H1 (cell line): Measurements from ENCODE around the gene TAF6. TPM values are rescaled to one million over a fixed set of nuclear protein-coding genes. Genes with fewer than 3 reads are reported as not detected.

Experiments used
- CTCF ChIA-PET: fragments of 300-600 bp; sonication (Branson Sonifier 250); formaldehyde crosslinking; loops from one replicate; lab custom pipeline; 2021; ENCODE audit not compliant: partially characterized antibody; lab: Charles Lee
- POLR2A ChIA-PET: fragments of 300-600 bp; sonication (Branson Sonifier 250); formaldehyde crosslinking; loops from one replicate; lab custom pipeline; 2021; ENCODE audit warnings: inconsistent platforms; ENCODE audit not compliant: partially characterized antibody; lab: Charles Lee
- DNase-seq, 2 experiments: peaks; one replicate each; pipeline versions ENCODE4 v3.0.0 to v3.0.0-alpha.2; 2010 to 2022; ENCODE audit warnings: low spot score in 2 of 2, low read depth in 1 of 2, mixed read lengths in 1 of 2
- FAIRE-seq: peaks from 2 replicates; lab custom pipeline; 2011; peaks lifted over from hg19 to GRCh38; lab: Jason Lieb, UNC
- H2AFZ ChIP-seq: 2 replicates; pipeline ENCODE4 v1.8.1; 2012; ENCODE audit warnings: low read length, inconsistent platforms
- H2AK5ac ChIP-seq: 2 replicates; pipeline ENCODE4 v1.6.1; 2013; ENCODE audit warnings: low read depth, low read length
- H2BK120ac ChIP-seq: replicated peaks from 2 replicates; pipeline ENCODE3; 2013; ENCODE audit warnings: low read depth, low read length, inconsistent platforms
- H2BK12ac ChIP-seq: 2 replicates; pipeline ENCODE4 v1.6.1; 2013; ENCODE audit warnings: low read depth, low read length
- H2BK15ac ChIP-seq: 2 replicates; pipeline ENCODE4 v1.6.1; 2013; ENCODE audit warnings: low read length
- H2BK20ac ChIP-seq: 2 replicates; pipeline ENCODE4 v1.6.1; 2013; ENCODE audit warnings: low read length
- H2BK5ac ChIP-seq: 2 replicates; pipeline ENCODE4 v1.6.1; 2013; ENCODE audit warnings: low read depth, low read length
- H3K14ac ChIP-seq: 2 replicates; pipeline ENCODE4 v1.6.1; 2013; ENCODE audit warnings: inconsistent platforms; ENCODE audit not compliant: insufficient read length
- H3K18ac ChIP-seq: 2 replicates; pipeline ENCODE4 v1.6.1; 2013; ENCODE audit warnings: low read length; ENCODE audit errors: extremely low read depth
- H3K23ac ChIP-seq: 2 replicates; pipeline ENCODE4 v1.6.1; 2013; ENCODE audit warnings: inconsistent platforms; ENCODE audit not compliant: insufficient read length
- H3K23me2 ChIP-seq: 2 replicates; pipeline ENCODE4 v1.6.1; 2013; ENCODE audit warnings: low read depth, low read length
- H3K27ac ChIP-seq: 2 replicates; pipeline ENCODE4 v1.6.1; 2011; ENCODE audit warnings: low read depth, low read length, inconsistent platforms
- H3K27me3 ChIP-seq, 4 experiments: replicated peaks in 1 of 4; 1 replicate in 1 of 4; 2 replicates in 3 of 4; pipeline versions ENCODE4 v1.6.1 to v1.8.1; 2011 to 2013; ENCODE audit warnings: low read length in 3 of 4, mild to moderate bottlenecking in 3 of 4, inconsistent platforms in 2 of 4, mixed read lengths in 2 of 4, moderate library complexity in 1 of 4; ENCODE audit not compliant: control insufficient read depth in 3 of 4, insufficient read depth in 3 of 4; ENCODE audit errors: extremely low read depth in 1 of 4
- H3K36me3 ChIP-seq, 4 experiments: 2 replicates each; pipeline versions ENCODE4 v1.6.1 to v1.8.1; 2011 to 2013; ENCODE audit warnings: mild to moderate bottlenecking in 4 of 4, low read length in 3 of 4, moderate library complexity in 2 of 4, control low read depth in 1 of 4, inconsistent platforms in 1 of 4; ENCODE audit not compliant: insufficient read depth in 4 of 4, control insufficient read depth in 2 of 4
- H3K4ac ChIP-seq: replicated peaks from 2 replicates; pipeline ENCODE3; 2013; ENCODE audit warnings: low read length, low read depth, mixed read lengths, inconsistent platforms; ENCODE audit not compliant: insufficient read length
- H3K4me1 ChIP-seq, 4 experiments: replicated peaks in 1 of 4; 1 replicate in 1 of 4; 2 replicates in 3 of 4; pipeline versions ENCODE4 v1.6.1 to v1.8.1; 2011 to 2013; ENCODE audit warnings: low read length in 3 of 4, inconsistent platforms in 2 of 4, mixed read lengths in 1 of 4; ENCODE audit not compliant: insufficient read depth in 4 of 4, control insufficient read depth in 3 of 4
- H3K4me2 ChIP-seq, 2 experiments: 2 replicates each; pipeline versions ENCODE4 v1.6.1 to v1.8.1; 2011 to 2013; ENCODE audit warnings: low read depth in 2 of 2, low read length in 2 of 2, control low read depth in 1 of 2, inconsistent platforms in 1 of 2, mild to moderate bottlenecking in 1 of 2; ENCODE audit not compliant: insufficient read depth in 1 of 2
- H3K4me3 ChIP-seq, 4 experiments: fragments of 200-600, 300-600 bp in 1 of 4; sonication (generic), shearing (Covaris generic), sonication (Bioruptor Twin) in 1 of 4; 2 replicates each; pipeline versions ENCODE4 v1.5.1 to v1.8.1; 2011 to 2016; ENCODE audit warnings: low read length in 4 of 4, low read depth in 3 of 4, control low read depth in 2 of 4, inconsistent platforms in 2 of 4, mild to moderate bottlenecking in 2 of 4, mixed read lengths in 1 of 4, moderate library complexity in 1 of 4; ENCODE audit not compliant: insufficient read depth in 2 of 4; ENCODE audit errors: extremely low read depth in 1 of 4
- H3K56ac ChIP-seq: replicated peaks from 2 replicates; pipeline ENCODE3; 2013; ENCODE audit warnings: low read depth, mild to moderate bottlenecking, mixed read lengths, low read length, inconsistent platforms; ENCODE audit not compliant: insufficient read length
- H3K79me1 ChIP-seq: 2 replicates; pipeline ENCODE4 v1.6.1; 2013; ENCODE audit warnings: low read depth, low read length, control low read depth
- H3K79me2 ChIP-seq, 2 experiments: 2 replicates each; pipeline versions ENCODE4 v1.6.1 to v1.8.1; 2012 to 2013; ENCODE audit warnings: low read length in 2 of 2, mild to moderate bottlenecking in 2 of 2, inconsistent platforms in 1 of 2; ENCODE audit not compliant: insufficient read depth in 2 of 2, control insufficient read depth in 1 of 2
- H3K9ac ChIP-seq, 4 experiments: replicated peaks in 1 of 4; 1 replicate in 1 of 4; 2 replicates in 3 of 4; pipeline versions ENCODE4 v1.6.1 to v1.8.1; 2011 to 2013; ENCODE audit warnings: low read depth in 3 of 4, low read length in 3 of 4, control low read depth in 2 of 4, mild to moderate bottlenecking in 2 of 4, moderate library complexity in 2 of 4, inconsistent platforms in 1 of 4; ENCODE audit errors: extremely low read depth in 1 of 4
- H3K9me3 ChIP-seq, 2 experiments: 2 replicates each; pipeline versions ENCODE4 v1.6.1 to v1.8.1; 2012 to 2013; ENCODE audit warnings: mild to moderate bottlenecking in 2 of 2, moderate library complexity in 2 of 2, control low read depth in 1 of 2, inconsistent platforms in 1 of 2, low read depth in 1 of 2, low read length in 1 of 2, mixed read lengths in 1 of 2; ENCODE audit not compliant: insufficient read depth in 2 of 2
- H4K20me1 ChIP-seq, 2 experiments: replicated peaks in 1 of 2; 2 replicates each; pipeline versions ENCODE3 to v1.8.1; 2011 to 2013; ENCODE audit warnings: inconsistent platforms in 2 of 2, low read length in 2 of 2, mild to moderate bottlenecking in 1 of 2; ENCODE audit not compliant: insufficient read depth in 2 of 2, control insufficient read depth in 1 of 2
- H4K5ac ChIP-seq: 2 replicates; pipeline ENCODE4 v1.6.1; 2013; ENCODE audit warnings: low read length, low read depth, mixed read lengths, inconsistent platforms; ENCODE audit not compliant: insufficient read length
- H4K8ac ChIP-seq: 2 replicates; pipeline ENCODE4 v1.8.0; 2013; ENCODE audit warnings: mild to moderate bottlenecking, moderate library complexity, low read length, inconsistent platforms; ENCODE audit not compliant: insufficient read depth; ENCODE audit errors: extremely low read depth
- H4K91ac ChIP-seq: replicated peaks from 2 replicates; pipeline ENCODE3; 2013; ENCODE audit warnings: low read length, mixed read lengths, inconsistent platforms; ENCODE audit not compliant: insufficient read length
- BCL11A ChIP-seq, 2 experiments: IDR thresholded peaks; one replicate each; pipeline ENCODE4 v1.6.1; 2011; ENCODE audit warnings: low read depth in 2 of 2, low read length in 2 of 2, mild to moderate bottlenecking in 2 of 2
- CBX5 ChIP-seq: fragments of 300-800, 300-1000 bp; sonication (generic); IDR thresholded peaks from 2 replicates; pipeline ENCODE4 v1.7.1; 2016; ENCODE audit warnings: antibody characterized with exemption, low read length, low read depth
- CHD2 ChIP-seq: IDR thresholded peaks from 2 replicates; pipeline ENCODE4 v1.6.1; 2012; ENCODE audit warnings: low read length, improper control_type of control experiment
- KDM4A ChIP-seq: IDR thresholded peaks from one replicate; pipeline ENCODE4 v1.7.1; 2012; ENCODE audit warnings: low read depth, mild to moderate bottlenecking, moderate library complexity, low read length, inconsistent platforms; ENCODE audit not compliant: severe bottlenecking
- PHF8 ChIP-seq: fragments of 200-600 bp; sonication (generic); conservative IDR thresholded peaks from 2 replicates; pipeline ENCODE4 v1.7.1; 2012; ENCODE audit warnings: low read depth, mild to moderate bottlenecking, inconsistent platforms, low read length, moderate library complexity
- POU5F1 ChIP-seq: IDR thresholded peaks from 2 replicates; pipeline ENCODE4 v1.6.1; 2011; ENCODE audit warnings: low read depth, mild to moderate bottlenecking, low read length, moderate library complexity
- TAF7 ChIP-seq: optimal IDR thresholded peaks from 2 replicates; pipeline ENCODE3; 2011; ENCODE audit warnings: low read depth, mild to moderate bottlenecking, inconsistent platforms, low read length, moderate library complexity, borderline replicate concordance
- WGBS, 2 experiments: shearing (Covaris generic) in 1 of 2; methylation state at CpG; one replicate each; pipeline versions ENCODE4 v1.1.6 to v1.1.7; 2013 to 2015; ENCODE audit warnings: low lambda C conversion rate in 2 of 2, mixed read lengths in 2 of 2, inconsistent platforms in 1 of 2, low coverage in 1 of 2, missing lambda C conversion rate in 1 of 2; ENCODE audit not compliant: insufficient replicate concordance in 2 of 2, insufficient coverage in 1 of 2, insufficient read length in 1 of 2; ENCODE audit errors: extremely low coverage in 1 of 2, missing lambda C conversion rate in 1 of 2; 5-methylcytosine and 5-hydroxymethylcytosine counted together
- polyA plus RNA-seq, 7 experiments: library from polyadenylated mRNA; depleted of rRNA in 3 of 7; stranded (reverse) in 5 of 7; unstranded in 2 of 7; fragments of >200 nt in 5 of 7; fragments of 200-250 nt in 2 of 7; gene quantifications; 1 replicate in 5 of 7; 2 replicates in 1 of 7; 4 replicates in 1 of 7; pipeline versions ENCODE4 v1.2.1 to v1.2.3, GENCODE V29; 2011 to 2013; ENCODE audit warnings: missing spikeins in 2 of 7, mixed read lengths in 2 of 7
- total RNA-seq: library from RNA; stranded (reverse); fragmentation: NEBNext Ultra II Directional; extraction: Animal tissue kit (Norgen Biotek cat#: 25700); gene quantifications from 2 replicates; pipeline ENCODE4 v1.2.1, GENCODE V29; 2021
- TF ChIP-seq, protein P1 (sequence below): IDR thresholded peaks from 2 replicates; pipeline ENCODE4 v1.6.1; 2012; ENCODE audit warnings: low read length, inconsistent platforms
- TF ChIP-seq, protein P2 (sequence below): IDR thresholded peaks from 2 replicates; pipeline ENCODE4 v1.6.1; 2012; ENCODE audit warnings: inconsistent platforms

TAF6 gene
- total and polyA plus RNA-seq, 2 of the 8 experiments (the other 6 are each of a cell fraction or from before 2014, with no cell fraction given), result 66.7 to 101 TPM

DNA sequence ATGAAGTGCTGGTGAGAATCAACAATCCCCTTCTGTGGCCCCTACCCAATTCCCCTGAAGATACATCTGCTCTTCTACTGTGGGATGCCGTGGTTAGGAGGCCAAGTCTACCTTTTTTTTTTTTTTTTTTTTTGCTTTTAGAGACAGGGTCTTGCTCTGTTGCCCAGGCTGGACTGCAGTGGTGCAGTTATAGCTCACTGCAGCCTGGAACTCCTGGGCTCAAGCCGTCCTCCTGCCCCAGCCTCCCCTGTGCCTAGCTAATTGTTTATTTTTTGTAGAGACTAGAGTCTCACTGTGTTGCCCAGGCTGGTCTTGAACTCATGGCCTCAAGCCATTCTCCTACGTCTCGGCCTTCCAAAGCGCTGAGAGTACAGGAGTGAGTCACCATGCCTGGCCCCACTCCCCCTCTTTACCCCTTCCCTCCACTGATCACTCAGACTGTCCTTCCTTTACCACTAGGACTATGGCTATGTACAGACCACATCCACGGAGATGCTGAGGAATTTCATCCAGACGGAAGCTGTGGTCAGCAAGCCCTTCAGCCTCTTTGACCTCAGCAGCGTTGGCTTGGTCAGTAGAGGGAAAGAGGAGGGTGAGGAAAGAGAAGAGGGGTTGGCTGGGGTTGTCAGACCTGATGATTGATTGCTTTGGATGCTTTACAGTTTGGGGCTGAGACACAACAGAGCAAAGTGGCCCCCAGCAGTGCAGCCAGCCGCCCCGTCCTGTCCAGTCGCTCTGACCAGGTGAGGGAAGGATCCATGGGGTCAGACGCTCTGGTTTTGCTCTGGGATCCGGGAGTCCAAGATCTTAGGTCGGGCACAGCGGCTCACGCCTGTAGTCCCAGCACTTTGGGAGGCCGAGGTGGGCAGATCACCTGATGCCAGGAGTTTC is 16.0 kb downstream of the TAF6 start:
- 95% methylated on average over 17 of the region's 17 CpGs; no CpG with 5 or more reads in 1 of the 2 experiments for whole genome bisulfite sequencing, 2 experiments
- CTCF ChIA-PET, result interaction anchor here (0.8 to 5.9 kb wide), 8 partner anchors 8 to 106 kb away, joined by 3 to 55 read pairs (median 4); no protein-coding TSS in a partner anchor
- Histone ChIP-seq H4K5ac (no peak overlapping the region), H3K4me3 (peak overlapping the region; percentile 76 to 97 (median 84); a peak in 6 of 8 replicates), H3K9me3 (no peaks in the 10 kb centered on the region), H3K23ac (no peak overlapping the region), H2AFZ (no peak overlapping the region), H2BK12ac (no peak overlapping the region), H2BK5ac (no peak overlapping the region; the same call in 1 of the 2 replicates), H4K8ac (no peak overlapping the region), H3K4me1 (peaks cover 0 to 8% (median 3%) of the 10 kb centered on the region in 4 experiments; a peak in 3 of 7 replicates), H3K36me3 (peaks cover 22 to 43% (median 34%) of the 10 kb centered on the region in 4 experiments), H3K4me2 (peak overlapping the region in 1 of 2 experiments; percentile 85; a peak in 3 of 4 replicates), H3K27me3 (no peaks in the 10 kb centered on the region), H3K4ac (no peak overlapping the region), H4K91ac (no peak overlapping the region), H2BK15ac (no peak overlapping the region), H3K14ac (no peak overlapping the region), H2BK120ac (no peak overlapping the region), H4K20me1 (peaks cover 7 to 11% of the 10 kb centered on the region in 2 experiments), H2BK20ac (no peak overlapping the region), H3K9ac (no peak overlapping the region), H3K18ac (no peak overlapping the region), H3K56ac (no peak overlapping the region), H3K79me2 (peaks cover 9 to 36% of the 10 kb centered on the region in 2 experiments), H3K27ac (no peak overlapping the region), H3K23me2 (no peaks in the 10 kb centered on the region; the same call in 1 of the 2 replicates), H2AK5ac (no peak overlapping the region), H3K79me1 (peaks cover 3% of the 10 kb centered on the region)
- FAIRE-seq (no peak), DNase-seq (no peak)
- POLR2A ChIA-PET, result interaction anchor here (0.7 to 20.0 kb wide), 7 partner anchors 15 to 326 kb away, joined by 3 to 722 read pairs (median 24); partner anchors contain the start of genes CNPY4, COPS6, GAL3ST4 and LAMTOR4
- no peak for TF ChIP-seq TAF7
- TF ChIP-seq, protein P1, sequence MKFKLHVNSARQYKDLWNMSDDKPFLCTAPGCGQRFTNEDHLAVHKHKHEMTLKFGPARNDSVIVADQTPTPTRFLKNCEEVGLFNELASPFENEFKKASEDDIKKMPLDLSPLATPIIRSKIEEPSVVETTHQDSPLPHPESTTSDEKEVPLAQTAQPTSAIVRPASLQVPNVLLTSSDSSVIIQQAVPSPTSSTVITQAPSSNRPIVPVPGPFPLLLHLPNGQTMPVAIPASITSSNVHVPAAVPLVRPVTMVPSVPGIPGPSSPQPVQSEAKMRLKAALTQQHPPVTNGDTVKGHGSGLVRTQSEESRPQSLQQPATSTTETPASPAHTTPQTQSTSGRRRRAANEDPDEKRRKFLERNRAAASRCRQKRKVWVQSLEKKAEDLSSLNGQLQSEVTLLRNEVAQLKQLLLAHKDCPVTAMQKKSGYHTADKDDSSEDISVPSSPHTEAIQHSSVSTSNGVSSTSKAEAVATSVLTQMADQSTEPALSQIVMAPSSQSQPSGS, result no peak
- TF ChIP-seq, protein P2, sequence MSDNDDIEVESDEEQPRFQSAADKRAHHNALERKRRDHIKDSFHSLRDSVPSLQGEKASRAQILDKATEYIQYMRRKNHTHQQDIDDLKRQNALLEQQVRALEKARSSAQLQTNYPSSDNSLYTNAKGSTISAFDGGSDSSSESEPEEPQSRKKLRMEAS, result no peak
- TF ChIP-seq CBX5, result no peak
- no peak for TF ChIP-seq KDM4A
- no peak for TF ChIP-seq POU5F1
- no peak for TF ChIP-seq PHF8
- TF ChIP-seq BCL11A (IDR thresholded peaks at IDR 0.05; ENCODE audit: low read depth in 2 of 2, low read length in 2 of 2), result no peak
- TF ChIP-seq CHD2, result no peak
